NCI-H774 (cell line): ENCODE data around the gene ARHGAP36.

Experiments
- DNase-seq: peaks from one replicate; lab custom pipeline; 2025; lab: John Stamatoyannopoulos, UW

The ARHGAP36 gene

GRCh38 chrX:131068945-131069719, 11.0 kb downstream of the ARHGAP36 start:
- peak; percentile 22 for DNase-seq

GRCh38 chrX:131072871-131073571, 14.9 kb downstream of the ARHGAP36 start:
- no peak for DNase-seq

- no peak for DNase-seq
Measured at GRCh38 chrX:131073607-131074006, 15.5 kb downstream of the ARHGAP36 start.

- DNase-seq: no peak
Measured at GRCh38 chrX:131081772-131082740, 23.9 kb downstream of the ARHGAP36 start.

- DNase-seq: no peak
Measured at GRCh38 chrX:131083510-131084142, 25.5 kb downstream of the ARHGAP36 start.

GRCh38 chrX:131084145-131084544, 26.0 kb downstream of the ARHGAP36 start:
- DNase-seq: no peak

- DNase-seq: no peak
Measured at GRCh38 chrX:131136776-131137175, 78.6 kb downstream of the ARHGAP36 start.

GRCh38 chrX:131139072-131139471, 80.9 kb downstream of the ARHGAP36 start:
- no peak for DNase-seq
